GF-D8 (cell line): ENCODE measurements around the gene CELSR1.

Experiments used
- DNase-seq: peaks from one replicate; lab custom pipeline; 2025; lab: John Stamatoyannopoulos, UW

The CELSR1 gene

DNA sequence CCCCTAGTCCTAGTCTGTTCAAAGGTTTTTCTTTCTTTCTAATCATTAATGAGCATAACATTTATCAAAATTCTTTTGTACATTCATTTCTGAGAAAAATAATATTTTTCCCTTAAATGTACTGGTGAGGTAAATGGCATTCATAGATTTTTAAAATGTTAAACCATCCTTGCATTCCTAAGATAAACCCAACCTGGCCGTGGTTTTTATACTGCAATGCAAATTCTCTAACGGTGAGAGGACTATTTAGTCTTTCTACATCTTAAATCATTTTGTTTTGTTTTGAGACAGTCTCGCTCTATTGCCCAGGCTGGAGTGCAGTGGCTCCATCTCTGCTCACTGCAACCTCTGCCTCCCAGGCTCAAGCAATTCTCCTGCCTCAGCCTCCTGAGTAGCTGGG is 161.3 kb downstream of the CELSR1 start:
- DNase-seq, result no peak

DNA sequence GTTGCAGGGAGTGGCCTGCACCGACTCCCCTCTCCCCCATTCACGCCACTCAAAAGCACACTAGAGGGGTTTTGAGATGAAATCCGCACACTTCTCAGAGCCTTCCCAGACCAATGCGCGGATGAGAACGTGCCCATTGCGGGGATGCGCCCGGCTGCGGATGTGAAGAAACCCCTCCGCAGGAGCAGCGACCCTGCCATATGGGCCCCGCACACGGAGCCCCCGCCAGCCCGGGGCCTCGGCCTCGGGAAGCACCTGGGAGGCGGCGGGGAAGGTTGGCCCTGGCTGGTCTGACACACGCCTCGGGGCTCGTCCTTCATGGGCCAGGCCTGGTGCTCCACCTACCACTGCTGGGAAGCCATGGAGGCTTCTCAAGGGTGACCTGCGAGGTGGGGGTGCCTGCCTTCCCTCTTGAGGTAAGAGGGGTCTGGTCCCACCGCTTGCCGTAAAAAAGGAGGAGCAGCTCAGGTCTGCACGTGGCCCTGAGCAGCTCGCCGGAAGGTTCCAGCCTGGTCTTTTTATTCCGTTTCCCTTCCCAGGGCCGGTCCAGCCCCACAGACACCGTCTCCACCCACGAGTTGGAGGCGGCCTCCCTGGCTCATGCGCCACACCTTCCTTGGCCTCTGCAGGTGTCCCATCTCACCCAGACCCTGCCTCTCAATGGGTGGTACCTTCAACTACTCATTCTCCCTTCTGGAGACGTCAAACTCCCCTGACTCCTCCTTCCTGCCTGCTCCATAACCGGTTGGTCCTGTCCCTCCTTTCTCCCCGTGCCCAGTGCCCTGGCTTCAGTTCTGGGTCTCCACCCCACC is 162.6 kb downstream of the CELSR1 start:
- DNase-seq, result no peak

DNA sequence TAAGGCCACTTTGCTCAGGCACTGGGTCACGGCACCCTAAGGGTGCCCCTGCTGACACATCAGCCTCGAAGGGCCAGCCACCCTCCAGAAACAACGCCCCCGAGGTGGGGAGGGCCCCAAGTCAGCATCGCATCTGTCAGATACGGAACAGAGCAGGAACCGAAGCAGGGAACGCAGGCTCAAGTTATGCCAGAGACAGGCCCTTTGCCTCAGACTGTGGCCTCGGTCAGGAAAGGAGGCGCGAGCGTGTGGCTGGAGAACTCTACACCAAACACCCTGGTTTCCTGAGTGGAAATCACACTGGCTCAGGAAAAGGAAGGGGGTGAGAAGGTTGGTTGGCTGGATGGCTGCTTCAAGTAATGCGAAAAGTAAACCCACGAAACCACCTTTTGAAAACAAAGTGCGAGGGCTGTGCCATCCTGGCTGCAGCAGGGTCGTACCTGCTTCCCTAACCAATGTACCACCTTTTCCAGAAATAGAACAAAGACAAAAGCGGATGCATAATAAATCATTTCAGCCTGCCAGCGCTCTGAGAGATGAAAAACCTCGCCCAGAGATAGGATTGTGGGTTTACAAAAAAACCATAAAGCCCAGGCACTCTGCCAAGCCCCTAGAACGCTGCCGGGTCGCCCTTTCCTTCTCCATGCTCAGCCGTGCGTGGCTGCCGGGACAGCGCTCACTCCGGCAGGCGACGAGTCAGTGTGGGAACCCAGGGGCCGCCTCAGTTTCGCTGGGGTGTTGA is 163.3 kb downstream of the CELSR1 start:
- peak; percentile 56 for DNase-seq

DNA sequence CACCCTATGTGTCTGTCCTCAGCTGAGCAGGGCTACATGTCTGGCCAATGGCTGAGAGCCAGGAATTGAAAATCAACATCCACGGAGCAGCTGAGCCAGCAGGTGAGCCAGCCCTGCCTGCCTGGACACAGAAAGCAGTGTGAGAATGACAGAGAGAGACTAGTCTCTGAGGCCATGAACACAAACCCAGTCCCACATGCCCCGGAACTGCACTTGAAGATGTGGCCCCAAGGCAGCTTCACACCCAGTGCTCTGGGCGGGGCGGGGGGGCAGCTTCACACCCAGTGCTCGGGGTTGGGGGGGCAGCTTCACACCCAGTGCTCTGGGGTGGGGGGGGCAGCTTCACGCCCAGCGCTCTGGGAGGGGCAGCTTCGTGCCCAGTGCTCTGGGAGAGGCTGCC is 164.3 kb downstream of the CELSR1 start:
- no peak for DNase-seq

DNA sequence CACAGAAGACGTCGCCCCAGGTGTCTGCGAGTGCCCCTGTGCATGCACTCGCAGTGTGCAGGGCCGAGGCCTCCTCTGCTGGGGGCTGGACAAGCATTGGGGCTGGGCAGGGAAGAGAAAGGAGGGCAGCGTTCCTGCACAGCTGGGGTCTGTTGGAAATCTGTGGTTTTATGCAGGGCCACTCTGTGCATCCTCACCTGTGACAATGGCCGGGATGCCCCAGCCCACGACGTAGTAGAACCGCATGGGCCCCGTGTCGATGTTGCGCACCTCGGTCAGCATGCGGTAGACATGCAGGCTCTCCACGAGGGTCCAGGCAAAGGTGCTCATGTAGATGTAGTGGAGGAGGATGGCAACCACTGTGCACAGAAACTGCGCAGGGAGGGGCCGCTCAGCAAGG is 164.7 kb downstream of the CELSR1 start:
- no peak for DNase-seq

DNA sequence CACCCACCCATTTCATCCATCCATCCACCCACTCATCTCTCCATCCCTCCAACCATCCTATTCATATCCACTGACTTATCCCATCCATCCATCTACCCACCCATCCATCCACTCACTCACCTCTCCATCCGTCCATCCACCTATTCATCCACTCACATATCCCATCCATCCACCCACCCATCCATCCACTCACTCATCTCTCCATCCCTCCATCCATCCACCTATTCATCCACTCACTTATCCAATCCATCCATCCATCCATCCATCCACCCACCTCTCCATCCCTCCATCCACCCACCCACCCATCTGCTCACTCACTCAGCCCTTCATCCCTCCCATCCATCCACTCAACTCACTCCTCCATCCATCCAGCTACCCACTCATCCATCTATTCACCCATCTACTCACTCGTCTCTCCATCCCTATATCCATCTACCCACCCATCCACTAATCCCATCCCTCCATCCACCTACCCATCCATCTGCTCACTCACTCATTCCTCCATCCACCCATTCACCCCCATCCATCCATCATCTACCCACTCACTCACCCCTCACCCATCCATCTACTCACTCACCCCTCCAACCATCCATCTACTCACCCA is 165.7 kb downstream of the CELSR1 start:
- no peak for DNase-seq

DNA sequence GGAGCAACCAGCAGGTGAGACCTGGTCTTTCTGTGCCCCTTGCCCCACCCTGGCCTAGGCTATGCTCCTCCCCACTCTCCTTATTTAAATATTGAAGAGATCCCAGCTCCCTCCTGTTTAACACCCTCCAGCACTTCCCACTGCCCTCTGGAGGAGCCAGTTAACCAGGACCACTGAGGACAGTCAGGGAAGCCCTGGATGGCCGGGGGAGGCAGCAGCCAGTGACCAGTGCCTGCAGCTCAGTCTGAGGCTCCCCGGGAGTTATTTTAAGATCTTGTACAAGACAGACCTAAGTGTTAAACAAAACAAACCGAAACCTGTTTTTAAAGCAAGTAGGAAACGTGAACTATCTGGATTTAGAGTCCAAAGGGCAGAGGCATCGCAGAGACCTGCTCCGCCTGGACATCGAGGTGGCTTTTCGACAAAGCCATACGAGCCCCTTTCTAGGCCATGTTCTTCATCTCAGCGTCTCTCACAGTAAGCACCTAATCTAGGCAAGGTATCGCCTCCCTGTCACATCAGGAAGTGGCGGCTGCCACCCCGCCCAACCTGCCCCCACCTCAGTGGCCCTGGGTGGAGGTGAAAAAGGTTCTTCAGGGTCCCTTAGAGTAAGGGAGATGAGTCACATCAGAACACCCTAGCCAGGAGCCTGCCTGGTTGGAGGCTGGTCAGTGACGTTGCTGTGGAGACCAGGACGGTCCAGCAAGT is 166.7 kb downstream of the CELSR1 start:
- no peak for DNase-seq

DNA sequence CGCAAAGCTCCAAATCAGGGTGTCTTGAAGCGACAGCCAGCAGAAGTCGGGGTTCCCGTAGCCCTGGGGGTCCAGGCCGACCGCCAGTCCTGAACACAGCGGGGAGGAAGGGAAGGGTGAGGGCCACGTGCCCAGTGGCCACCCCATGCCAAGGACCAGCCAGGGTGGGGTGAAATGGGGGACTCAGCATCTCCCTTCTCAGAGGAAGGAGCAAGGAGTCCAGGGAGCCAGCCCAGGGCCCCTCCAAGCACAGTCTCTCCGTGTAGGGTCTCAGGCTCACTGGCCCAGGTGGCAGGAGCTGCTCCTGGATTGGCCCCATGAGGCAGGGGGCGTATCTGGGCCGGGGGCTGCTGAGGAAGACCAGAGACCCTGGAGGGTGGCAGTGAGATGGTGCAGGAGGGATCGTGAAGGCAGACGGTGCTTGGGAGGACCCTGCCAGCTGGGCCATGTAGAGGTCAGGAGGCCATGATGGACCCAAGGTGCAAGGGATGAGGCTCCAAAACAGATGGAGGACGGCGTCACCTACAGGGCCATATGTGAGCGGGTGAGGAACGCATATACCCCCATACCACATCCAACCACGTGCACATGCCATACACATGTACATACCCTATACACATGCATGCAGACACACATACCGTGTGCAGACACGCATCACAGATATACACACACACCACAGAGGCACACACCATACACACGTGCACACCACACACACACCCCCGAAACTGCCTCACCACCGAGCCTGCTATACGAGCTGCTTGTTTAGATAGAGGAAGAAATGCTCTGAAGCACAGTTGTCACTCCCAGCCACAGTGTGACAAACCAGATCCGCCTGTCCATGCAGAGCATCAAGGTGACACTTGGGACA is 167.5 kb downstream of the CELSR1 start:
- DNase-seq, result no peak

DNA sequence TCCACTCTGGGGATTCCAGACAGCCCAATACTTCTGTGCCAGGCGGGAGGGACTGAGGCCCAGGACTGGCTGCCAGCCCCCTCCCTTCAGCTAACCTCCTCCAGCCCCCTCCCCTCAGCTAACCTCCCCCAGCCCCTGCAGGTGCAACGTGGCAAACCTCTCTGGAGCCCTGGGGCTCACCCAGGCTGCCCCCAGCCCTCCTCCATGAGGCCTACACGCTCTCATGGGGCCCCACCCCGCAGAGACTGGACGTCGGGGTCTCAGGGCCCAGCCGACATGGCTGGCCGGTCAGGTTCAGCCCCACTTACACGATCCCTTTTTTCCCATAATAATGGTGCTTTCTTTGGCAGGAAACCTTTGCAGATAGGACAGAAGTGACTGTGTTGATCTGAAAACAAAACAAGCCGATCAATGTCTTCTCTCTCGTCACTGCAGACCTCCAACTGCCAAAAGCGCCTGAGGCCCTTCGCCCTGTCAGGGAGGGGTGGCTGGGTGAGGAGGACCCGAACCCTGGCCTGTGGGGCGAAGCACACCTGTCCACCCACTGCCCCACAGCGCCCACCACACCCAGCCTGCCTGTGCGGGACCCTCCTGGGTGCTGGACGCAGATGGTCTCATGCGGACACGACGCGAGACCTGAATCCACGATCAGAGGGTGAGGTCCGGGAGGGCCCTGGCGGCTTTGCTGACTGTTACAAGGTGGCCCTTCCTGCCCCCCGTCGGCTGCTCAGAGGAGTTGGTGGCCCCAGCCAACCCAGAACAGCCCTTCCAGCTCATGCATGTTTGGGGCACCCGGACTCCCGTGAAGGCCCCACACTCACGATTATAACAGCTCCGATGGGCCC is 168.3 kb downstream of the CELSR1 start:
- DNase-seq, result no peak

DNA sequence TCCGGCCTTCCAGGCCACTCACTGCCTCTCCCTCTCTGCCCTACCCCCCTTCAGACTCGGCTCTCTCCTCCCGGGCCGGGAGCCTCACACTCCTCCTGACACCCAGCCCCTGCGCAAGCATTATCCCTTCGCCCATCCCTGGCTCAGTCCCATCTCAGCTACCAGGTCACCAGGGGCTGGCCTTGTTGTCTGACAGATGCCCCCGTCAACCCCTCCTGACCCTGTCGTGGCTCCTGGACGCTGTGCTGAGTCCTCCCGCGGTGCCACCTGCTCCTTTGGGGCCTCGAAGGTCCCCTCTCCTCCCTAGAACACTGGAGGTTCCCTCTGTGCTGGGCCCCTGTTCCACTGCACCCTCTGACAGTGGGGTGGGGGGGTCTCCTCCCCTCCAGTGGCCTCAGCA is 169.0 kb downstream of the CELSR1 start:
- DNase-seq, result no peak

DNA sequence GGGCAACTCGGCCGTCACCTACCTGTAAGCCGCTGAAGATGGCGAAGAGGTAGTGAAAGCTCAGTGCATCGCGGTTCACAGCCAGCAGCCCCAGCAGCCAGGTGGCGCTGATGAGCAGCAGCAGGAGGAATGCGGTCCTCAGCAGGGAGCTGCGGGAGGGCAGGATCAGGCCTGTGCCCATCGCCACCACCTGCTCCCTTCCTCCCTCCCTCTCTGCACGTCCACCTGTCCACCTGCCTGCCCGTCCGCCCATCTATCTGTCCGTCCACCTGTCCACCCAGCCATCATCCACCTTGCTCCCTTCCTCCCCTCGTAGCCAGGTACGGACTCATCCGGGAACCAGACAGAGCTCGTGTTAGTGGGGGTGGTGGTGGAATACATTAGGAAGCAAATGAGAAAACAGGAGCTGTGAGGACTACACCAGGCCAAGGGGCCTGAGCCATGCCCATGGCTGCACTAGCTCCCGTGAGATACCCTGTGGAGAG is 169.7 kb downstream of the CELSR1 start:
- DNase-seq, result no peak

DNA sequence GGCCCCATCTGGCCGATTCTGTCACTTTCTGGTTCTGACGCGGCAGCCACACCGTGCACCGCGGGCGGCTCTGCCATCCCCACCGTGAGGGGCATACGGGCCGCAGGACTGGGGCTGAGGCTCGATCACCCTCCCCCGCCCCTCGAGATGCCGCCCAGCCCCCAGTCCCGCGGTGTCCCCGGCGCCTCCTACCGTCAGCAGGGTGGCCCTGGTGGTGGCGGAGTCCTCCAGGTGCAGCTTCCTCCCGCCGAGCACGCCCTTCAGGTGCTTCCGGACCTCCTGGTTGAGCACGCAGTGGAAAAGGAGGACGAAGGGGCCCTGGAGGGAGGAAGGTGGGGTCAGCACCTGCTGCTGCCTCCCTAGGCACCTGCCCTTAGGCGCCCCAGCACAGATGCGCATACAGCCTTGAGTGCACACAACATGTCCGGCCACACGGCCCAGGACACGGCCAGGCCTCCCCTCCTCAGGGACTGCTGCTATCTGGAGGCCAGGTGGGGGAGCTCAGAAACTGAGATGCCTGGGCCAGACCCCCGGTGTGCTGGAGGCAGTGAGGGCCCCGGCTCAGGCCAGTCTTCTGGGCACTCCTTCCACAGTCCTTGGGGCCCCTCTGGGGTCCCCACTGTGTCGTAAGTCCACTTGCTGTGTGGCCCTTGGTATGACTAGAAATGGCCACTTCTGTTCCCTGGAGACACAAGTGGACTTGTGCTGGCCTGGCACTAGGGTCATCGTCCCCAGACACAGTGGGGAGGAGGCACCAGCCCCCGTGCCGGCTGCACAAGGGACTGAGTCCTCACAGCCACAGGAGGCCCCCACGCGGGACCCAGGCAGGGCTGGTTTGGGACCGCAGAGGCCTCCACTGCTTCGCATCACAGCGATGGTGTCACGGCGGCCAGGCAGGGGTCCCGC is 170.4 kb downstream of the CELSR1 start:
- DNase-seq, result no peak

DNA sequence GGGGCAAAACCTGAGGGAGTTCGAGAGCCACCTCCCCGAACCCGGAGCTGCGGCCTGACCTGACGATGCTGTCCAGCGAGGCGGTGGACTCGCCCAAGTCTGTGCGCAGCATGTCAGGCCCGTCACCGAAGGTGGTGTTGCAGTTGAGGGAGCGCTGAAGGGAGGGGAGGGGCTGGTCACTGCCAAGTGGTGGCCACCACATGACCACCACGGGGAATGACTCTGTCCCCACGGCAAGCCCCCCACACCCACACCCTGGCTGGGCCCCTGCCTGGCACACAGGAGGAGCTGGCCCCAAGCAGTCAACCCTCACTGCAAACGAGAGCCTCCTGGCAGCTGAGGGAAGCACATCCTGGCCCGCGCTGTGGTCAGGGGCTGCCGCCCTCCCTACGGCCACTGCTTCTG is 171.1 kb downstream of the CELSR1 start:
- no peak for DNase-seq

DNA sequence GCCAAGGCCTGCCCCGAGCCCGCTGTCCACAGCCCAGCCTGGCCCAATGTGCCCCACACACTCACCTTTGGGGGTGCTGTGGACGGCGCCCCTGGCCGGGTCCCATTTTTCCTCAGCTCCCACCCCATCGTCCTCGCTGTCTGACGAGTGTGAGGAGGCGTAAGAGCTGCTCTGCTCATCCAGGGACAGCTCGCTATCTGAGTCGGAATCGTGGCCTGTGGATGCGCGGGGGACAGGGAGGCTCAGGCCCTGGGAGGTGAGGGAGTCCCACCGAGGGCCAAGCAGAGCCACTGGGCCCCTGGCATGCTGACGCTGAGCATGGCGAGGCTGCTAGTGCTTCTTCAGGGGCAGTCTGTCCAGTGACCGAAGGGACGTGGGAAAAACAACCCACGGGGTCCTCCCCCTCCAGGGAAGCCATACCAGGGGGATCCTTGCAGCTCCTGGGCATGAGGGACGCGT is 172.2 kb downstream of the CELSR1 start:
- no peak for DNase-seq

DNA sequence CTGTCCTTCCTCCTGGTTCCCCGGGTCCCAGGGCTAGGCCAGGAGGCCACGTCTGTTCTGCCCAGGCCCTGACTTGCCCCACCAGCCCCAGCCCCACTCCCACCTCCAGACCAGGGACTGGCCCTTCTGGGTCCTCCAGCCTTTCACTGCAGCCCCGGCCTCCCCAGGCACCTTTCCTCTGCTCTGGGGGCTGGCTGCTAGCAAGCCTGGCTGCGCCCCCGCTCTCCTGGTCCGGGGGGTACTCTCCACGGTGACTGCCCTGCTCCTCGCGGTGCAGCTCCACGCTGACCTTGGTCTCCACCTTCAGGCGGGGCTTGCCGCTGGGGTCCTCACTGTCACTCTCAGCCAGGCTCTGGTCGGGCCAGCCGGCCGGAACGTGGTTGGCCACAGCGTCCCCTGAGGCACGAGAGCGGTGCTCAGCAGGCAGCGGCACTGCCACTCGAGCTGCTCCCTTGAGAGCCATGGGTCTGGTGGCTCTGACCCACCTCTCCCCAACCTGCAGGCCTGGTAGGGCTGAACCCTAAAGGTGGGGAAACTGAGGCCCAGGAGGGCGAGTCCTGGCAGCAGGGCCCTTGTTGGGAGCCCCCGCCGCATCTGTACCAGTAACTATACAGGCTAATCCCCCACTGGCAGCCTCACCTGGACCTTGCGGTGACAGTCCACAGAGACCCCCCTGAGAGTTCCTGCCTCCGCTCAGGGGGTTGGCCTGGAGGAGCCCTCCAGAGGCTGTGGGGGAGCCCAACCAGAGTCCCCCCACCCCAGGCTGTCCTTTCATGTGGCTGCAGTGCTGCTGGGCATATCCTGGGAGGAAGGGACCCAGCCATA is 172.9 kb downstream of the CELSR1 start:
- DNase-seq, result no peak

DNA sequence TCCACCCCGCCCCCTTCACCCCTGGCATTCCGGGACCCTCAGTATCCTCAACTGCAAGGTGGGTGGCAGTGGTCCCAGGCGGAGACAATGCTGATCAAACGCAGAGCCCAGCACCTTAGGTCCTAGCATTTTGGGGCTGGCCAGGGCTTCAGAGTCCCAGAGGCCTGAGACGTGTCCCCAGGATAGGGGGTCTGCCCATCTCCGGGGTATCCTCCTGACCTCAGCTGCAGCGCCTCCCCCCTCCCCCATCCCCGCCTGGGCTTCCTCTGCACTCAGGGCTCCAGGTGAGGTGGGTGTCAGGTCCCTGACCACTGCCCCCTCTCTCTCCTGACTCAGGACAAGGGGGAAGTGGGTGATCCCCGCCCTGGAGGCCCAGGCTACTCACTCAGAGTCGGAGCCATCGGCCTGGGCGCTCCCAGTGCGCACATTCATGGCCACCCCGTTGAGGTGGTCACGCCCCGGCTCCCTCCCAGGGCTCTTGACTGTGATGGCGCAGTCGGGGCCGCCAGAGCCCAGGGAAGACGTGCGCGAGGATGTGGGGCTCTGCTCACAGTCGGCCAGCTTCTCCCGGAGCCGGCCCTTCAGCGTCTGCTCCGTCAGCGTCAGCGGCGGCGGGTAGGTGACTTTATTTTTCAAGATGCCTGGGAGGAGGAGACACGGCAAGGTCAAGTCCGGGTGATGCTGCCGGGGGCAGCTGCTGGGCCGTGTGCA is 173.7 kb downstream of the CELSR1 start:
- no peak for DNase-seq

DNA sequence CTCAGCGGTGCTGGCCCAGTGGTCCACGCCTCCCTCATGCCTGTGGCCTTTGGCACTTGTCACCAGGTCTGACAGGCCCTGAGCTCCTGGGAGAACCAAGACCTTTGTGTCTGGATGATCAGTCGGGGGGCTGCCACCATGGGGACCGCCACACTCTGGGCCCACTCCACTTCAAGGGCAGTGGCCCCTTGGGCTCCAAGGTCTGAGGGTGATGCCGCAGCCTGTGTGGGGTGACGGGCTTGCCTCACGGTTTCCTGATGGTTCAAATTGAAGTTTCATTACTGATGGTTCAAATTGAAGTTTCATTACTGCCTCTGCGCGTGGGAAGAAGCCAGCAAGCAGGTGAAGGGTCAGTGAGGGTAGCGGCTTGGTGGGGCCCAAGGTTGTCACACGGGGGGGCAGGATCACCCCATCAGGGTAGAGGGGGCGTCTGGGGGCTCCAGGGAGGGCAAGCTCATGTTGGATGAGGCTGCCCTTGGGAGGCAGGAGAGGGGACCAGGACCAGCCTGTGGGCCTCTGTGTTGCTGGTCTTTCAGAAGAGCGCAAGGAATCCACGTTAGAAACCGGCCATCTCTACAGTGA is 174.4 kb downstream of the CELSR1 start:
- no peak for DNase-seq
